ENCODE data around the gene KRT4. TPM values are rescaled to one million over a fixed set of nuclear protein-coding genes. Genes with fewer than 3 reads are reported as not detected.

The KRT4 gene
- total RNA-seq, 4 donors from 2014 or later, result not detected

GRCh38 chr12:52851787-52852186, 37.9 kb upstream of the KRT4 start:
- no peak for ATAC-seq (ENCODE audit: low FRiP score)
- no peak for DNase-seq (ENCODE audit: low spot score)
- TF ChIP-seq CTCF (IDR thresholded peaks at IDR 0.05), result no peak

GRCh38 chr12:52850681-52851080, 36.8 kb upstream of the KRT4 start:
- no peak for DNase-seq (ENCODE audit: low spot score)
- no peak for TF ChIP-seq CTCF (IDR thresholded peaks at IDR 0.05)
- no peak for ATAC-seq (ENCODE audit: low FRiP score)

- ATAC-seq (ENCODE audit: low FRiP score) (no peak), DNase-seq (ENCODE audit: low spot score) (no peak)
- TF ChIP-seq CTCF (IDR thresholded peaks at IDR 0.05), result no peak
These were observed 35.6 kb upstream of the KRT4 start for GRCh38 chr12:52849511-52849910.

- ATAC-seq (ENCODE audit: low FRiP score) (no peak), DNase-seq (ENCODE audit: low spot score) (no peak)
- no peak for TF ChIP-seq CTCF (IDR thresholded peaks at IDR 0.05)
These were observed 34.8 kb upstream of the KRT4 start, which contains the start of gene KRT78 for GRCh38 chr12:52848661-52849255. KRT78 (minus strand) TSS chr12:52848994; CDS start chr12:52848930, 64 bp downstream.

- DNase-seq (ENCODE audit: low spot score) (no peak), ATAC-seq (ENCODE audit: low FRiP score) (no peak)
- no peak for TF ChIP-seq CTCF (IDR thresholded peaks at IDR 0.05)
These were observed 33.6 kb upstream of the KRT4 start for GRCh38 chr12:52847335-52848102.

GRCh38 chr12:52846356-52846970, 32.5 kb upstream of the KRT4 start:
- ATAC-seq (ENCODE audit: low FRiP score) (no peak), DNase-seq (ENCODE audit: low spot score) (no peak)
- TF ChIP-seq CTCF (IDR thresholded peaks at IDR 0.05), result no peak
